Testis (tissue), 2 donors: ENCODE results near the gene ALAD.

Experiments
- POLR2A ChIP-seq: fragments of 450-650 bp; IDR thresholded peaks from one replicate; pipeline ENCODE4 v1.6.1; 2017; ENCODE audit warnings: antibody characterized with exemption, mild to moderate bottlenecking, moderate library complexity
- TF ChIP-seq, protein P1 (sequence below), 3 experiments: fragments of 450-650 bp in 2 of 3; fragments of 200-600 bp in 1 of 3; sonication (generic) in 1 of 3; IDR thresholded peaks; one replicate each; pipeline ENCODE4 v1.5.1; 2016 to 2019; ENCODE audit warnings: antibody characterized with exemption in 3 of 3, mild to moderate bottlenecking in 2 of 3, moderate library complexity in 1 of 3

DNA sequence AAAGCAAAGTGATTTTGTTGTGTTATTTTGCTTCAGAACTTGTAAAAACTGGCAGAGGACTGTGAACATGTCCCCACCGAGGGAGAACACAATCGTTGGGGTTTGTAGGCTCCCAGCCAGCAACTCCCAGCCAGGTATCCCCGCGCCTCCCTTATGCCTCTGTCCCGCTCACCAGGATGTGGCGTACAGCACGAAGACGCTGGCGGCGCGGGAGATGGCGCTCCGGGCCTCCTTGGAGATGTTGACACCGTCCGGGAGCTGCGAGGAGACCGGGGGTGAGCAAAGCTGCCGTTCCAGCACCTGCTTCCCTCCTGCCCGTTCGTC is 8.8 kb upstream of the ALAD start:
- TF ChIP-seq, protein P1, sequence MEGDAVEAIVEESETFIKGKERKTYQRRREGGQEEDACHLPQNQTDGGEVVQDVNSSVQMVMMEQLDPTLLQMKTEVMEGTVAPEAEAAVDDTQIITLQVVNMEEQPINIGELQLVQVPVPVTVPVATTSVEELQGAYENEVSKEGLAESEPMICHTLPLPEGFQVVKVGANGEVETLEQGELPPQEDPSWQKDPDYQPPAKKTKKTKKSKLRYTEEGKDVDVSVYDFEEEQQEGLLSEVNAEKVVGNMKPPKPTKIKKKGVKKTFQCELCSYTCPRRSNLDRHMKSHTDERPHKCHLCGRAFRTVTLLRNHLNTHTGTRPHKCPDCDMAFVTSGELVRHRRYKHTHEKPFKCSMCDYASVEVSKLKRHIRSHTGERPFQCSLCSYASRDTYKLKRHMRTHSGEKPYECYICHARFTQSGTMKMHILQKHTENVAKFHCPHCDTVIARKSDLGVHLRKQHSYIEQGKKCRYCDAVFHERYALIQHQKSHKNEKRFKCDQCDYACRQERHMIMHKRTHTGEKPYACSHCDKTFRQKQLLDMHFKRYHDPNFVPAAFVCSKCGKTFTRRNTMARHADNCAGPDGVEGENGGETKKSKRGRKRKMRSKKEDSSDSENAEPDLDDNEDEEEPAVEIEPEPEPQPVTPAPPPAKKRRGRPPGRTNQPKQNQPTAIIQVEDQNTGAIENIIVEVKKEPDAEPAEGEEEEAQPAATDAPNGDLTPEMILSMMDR (IDR thresholded peaks at IDR 0.05) = no peak
- no peak for TF ChIP-seq POLR2A
